ENCODE results near the gene CNTN1. TPM values are rescaled to one million over a fixed set of nuclear protein-coding genes. Genes with fewer than 3 reads are reported as not detected.

Gene CNTN1
- total and polyA plus RNA-seq, 10 donors, result 0.50 to 12.3 (median 5.8) TPM

DNA sequence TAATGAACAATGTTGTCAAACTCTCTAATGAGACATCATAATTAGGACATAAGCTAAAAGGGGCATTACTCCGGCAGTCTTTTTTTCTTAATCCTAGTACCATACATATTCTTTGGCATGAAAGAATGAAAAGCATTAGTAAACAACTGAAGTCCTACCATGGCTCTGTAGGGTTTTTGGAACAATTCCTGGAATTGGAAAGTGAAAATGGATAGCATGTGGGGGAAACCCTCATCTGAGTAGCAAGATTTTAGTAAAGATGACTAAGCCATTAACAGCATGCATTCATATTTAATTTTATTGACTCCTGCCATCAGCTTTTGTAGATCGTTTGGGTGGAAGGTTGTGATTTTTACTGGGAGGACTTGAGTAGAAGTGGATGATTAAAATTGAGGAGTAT, 279.7 kb downstream of the CNTN1 start:
- Histone ChIP-seq H3K27ac (no peak overlapping the region), H3K36me3 (no peaks in the 10 kb centered on the region), H3K9me3 (no peaks in the 10 kb centered on the region), H3K4me1 (no peaks in the 10 kb centered on the region), H3K27me3 (replicated peaks in 1 of 7) (no peaks in the 10 kb centered on the region), H3K4me3 (no peak overlapping the region)
- DNase-seq, result no peak
- TF ChIP-seq, protein P1, sequence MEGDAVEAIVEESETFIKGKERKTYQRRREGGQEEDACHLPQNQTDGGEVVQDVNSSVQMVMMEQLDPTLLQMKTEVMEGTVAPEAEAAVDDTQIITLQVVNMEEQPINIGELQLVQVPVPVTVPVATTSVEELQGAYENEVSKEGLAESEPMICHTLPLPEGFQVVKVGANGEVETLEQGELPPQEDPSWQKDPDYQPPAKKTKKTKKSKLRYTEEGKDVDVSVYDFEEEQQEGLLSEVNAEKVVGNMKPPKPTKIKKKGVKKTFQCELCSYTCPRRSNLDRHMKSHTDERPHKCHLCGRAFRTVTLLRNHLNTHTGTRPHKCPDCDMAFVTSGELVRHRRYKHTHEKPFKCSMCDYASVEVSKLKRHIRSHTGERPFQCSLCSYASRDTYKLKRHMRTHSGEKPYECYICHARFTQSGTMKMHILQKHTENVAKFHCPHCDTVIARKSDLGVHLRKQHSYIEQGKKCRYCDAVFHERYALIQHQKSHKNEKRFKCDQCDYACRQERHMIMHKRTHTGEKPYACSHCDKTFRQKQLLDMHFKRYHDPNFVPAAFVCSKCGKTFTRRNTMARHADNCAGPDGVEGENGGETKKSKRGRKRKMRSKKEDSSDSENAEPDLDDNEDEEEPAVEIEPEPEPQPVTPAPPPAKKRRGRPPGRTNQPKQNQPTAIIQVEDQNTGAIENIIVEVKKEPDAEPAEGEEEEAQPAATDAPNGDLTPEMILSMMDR (IDR thresholded peaks at IDR 0.05 in 8 of 11, conservative IDR thresholded peaks at IDR 0.05 in 3 of 11), result no peak
- TF ChIP-seq POLR2A (IDR thresholded peaks at IDR 0.05) (no peak), POLR2AphosphoS5 (IDR thresholded peaks at IDR 0.05) (no peak)
- WGBS, 5 donors, result 44 to 63% (median 45%) methylated on average over 2 of the region's 2 CpGs
- intact Hi-C loops (cut with DNase I; ENCODE audit: low total_unique reads), result no loop called here

DNA sequence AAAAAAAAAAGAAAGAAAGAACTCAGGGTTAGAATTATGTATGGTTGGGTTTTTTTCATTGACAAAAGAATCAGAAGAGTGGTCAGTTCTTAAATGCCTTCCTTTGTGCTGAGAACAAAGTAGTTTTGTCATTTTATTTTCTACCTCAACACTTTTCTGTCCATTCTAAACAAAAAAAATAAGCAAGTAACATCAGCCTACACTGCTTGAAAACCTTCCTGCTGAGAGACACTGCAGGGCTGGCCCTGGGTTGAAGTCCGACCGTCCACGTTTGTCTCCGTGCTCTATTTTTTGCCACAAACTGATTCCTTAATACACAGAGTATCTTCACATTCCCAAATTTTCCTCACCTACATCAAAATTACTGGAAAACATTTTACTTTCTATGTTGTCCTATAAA, 284.3 kb downstream of the CNTN1 start:
- Histone ChIP-seq H3K36me3 (no peaks in the 10 kb centered on the region), H3K27me3 (replicated peaks in 1 of 7) (no peaks in the 10 kb centered on the region), H3K4me1 (no peaks in the 10 kb centered on the region), H3K27ac (no peak overlapping the region), H3K9me3 (no peaks in the 10 kb centered on the region), H3K4me3 (no peak overlapping the region)
- TF ChIP-seq, protein P1 (IDR thresholded peaks at IDR 0.05 in 8 of 11, conservative IDR thresholded peaks at IDR 0.05 in 3 of 11), result no peak
- TF ChIP-seq POLR2A (IDR thresholded peaks at IDR 0.05) (no peak), POLR2AphosphoS5 (IDR thresholded peaks at IDR 0.05) (no peak)
- intact Hi-C loops (cut with DNase I; ENCODE audit: low total_unique reads), result no loop called here
- no peak for DNase-seq
- 90 to 95% (median 91%) methylated on average over 4 of the region's 4 CpGs for WGBS, 5 donors

DNA sequence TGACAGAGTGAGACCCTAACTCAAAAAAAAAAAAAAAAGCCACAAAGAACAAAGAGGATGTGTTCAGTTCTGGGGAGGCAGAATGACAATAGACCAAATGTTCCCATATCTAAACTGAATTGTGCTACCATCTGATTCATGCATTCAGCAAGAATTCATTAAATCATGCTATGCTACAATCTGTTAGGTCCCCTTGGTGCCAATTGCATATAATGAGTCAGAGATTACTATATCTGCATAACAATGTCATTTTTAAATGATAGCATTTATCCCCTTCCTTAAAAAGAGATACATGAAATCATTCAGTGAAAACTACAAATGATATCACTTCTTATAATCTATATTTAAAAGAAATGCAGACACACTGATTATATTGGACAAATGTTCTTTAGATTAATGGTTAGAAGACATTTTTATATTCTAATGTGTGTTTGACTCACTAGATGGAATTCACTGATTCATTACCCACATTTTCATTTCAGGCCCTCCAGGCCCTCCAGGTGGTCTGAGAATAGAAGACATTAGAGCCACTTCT, 288.3 kb downstream of the CNTN1 start:
- Histone ChIP-seq H3K27me3 (replicated peaks in 1 of 7) (no peaks in the 10 kb centered on the region), H3K4me3 (no peak overlapping the region), H3K9me3 (peaks cover 0 to 14% (median 5%) of the 10 kb centered on the region in 8 donors), H3K27ac (no peak overlapping the region), H3K36me3 (no peaks in the 10 kb centered on the region), H3K4me1 (no peaks in the 10 kb centered on the region)
- TF ChIP-seq POLR2AphosphoS5 (IDR thresholded peaks at IDR 0.05) (no peak), POLR2A (IDR thresholded peaks at IDR 0.05) (no peak)
- TF ChIP-seq, protein P1 (IDR thresholded peaks at IDR 0.05 in 8 of 11, conservative IDR thresholded peaks at IDR 0.05 in 3 of 11), result no peak
- intact Hi-C loops (cut with DNase I; ENCODE audit: low total_unique reads), result no loop called here
- no peak for DNase-seq

DNA sequence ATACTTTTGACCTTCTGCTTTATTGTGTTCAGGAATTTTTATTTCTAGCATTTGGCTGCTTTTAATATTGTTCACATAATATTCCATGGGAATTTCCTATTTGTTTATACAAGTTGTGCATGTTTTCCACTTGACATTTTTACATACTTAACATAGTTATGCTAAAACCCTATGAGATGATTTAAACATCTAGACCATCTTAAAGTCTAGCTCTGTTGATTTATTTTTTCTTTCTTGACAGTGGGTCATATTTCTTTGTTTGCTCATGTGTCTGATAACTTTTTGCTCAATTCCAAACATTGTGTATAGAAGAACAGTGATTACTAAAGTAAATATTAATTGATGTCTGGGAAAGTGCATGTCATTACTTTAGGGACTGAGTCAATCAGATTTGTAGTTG, 293.8 kb downstream of the CNTN1 start:
- Histone ChIP-seq H3K27me3 (replicated peaks in 1 of 7) (no peaks in the 10 kb centered on the region), H3K36me3 (no peaks in the 10 kb centered on the region), H3K27ac (no peak overlapping the region), H3K4me3 (no peak overlapping the region), H3K4me1 (no peaks in the 10 kb centered on the region), H3K9me3 (peaks cover 0 to 21% (median 10%) of the 10 kb centered on the region in 8 donors)
- no peak for TF ChIP-seq POLR2A (IDR thresholded peaks at IDR 0.05)
- TF ChIP-seq, protein P1 (IDR thresholded peaks at IDR 0.05 in 8 of 11, conservative IDR thresholded peaks at IDR 0.05 in 3 of 11), result no peak
- TF ChIP-seq POLR2AphosphoS5 (IDR thresholded peaks at IDR 0.05), result no peak
- intact Hi-C loops (cut with DNase I; ENCODE audit: low total_unique reads), result no loop called here
- DNase-seq, result no peak
